ENCODE data around the gene FOXP1.

GRCh38 chr3:71172189-71172588 lies 411.3 kb downstream of the FOXP1 start:
- TF ChIP-seq CTCF (IDR thresholded peaks at IDR 0.05) = no peak
- no peak for TF ChIP-seq EP300 (IDR thresholded peaks at IDR 0.05)
- no peak for TF ChIP-seq POLR2AphosphoS5 (IDR thresholded peaks at IDR 0.05)
- TF ChIP-seq POLR2A (IDR thresholded peaks at IDR 0.05; ENCODE audit: low read depth) = no peak

Measured in esophagus muscularis mucosa (tissue), 4 donors.